Stimulated activated CD4-positive, alpha-beta T cell treated with anti-CD3 and anti-CD28 coated beads, Interleukin-4, amount 100 ng/mL, for 48 hours (primary cell): ENCODE measurements around the gene C2CD4D.
"Not testable (repeated sequence)": the region's sequence is repeated elsewhere in the genome, so short reads cannot be mapped to it uniquely, and the experiment has no call there.

Source experiments
- DNase-seq, 2 donors: peaks; one replicate each; pipeline ENCODE4 v3.0.0-alpha.2; 2020; ENCODE audit warnings: low read depth in 2 of 2

C2CD4D gene

GRCh38 chr1:151839457-151840403 lies at the start of gene C2CD4D:
C2CD4D (minus strand) TSS chr1:151839820; CDS start chr1:151838989, 831 bp downstream.
- peak; percentile 51 to 66 for DNase-seq

DNA sequence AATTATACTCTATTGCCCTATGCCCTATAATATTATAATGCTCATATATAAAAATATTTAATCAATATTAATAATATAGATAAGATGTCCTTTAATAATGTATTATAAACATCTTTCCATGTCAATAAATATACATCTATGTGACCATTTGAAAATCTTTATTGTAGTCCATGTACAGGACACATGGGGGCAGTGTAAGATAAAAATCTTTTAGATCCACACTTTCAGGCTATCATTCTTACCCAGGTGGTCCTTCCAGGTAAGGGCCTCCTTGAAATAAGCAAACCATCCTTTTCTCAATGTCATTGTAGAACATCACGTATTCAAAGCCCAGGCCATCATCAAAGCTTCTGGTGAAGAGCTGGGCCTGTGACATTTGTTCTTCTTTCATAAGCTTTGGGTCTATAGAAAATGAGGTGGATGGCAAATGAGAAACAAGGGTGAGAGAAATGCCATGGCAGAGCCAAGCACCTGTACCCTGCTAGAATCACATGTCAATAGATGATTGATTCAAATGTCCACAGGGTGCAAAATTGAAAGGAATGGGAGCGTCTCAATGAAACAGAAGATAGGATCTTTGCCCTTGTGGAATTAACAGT lies 49.5 kb upstream of the C2CD4D start:
- DNase-seq: no peak

- DNase-seq: no peak
These were observed 47.4 kb upstream of the C2CD4D start for GRCh38 chr1:151887028-151887427.

- no peak for DNase-seq
These were observed 45.9 kb upstream of the C2CD4D start for GRCh38 chr1:151885479-151885878.

GRCh38 chr1:151884879-151885278 lies 45.3 kb upstream of the C2CD4D start:
- DNase-seq: not testable (repeated sequence)

DNA sequence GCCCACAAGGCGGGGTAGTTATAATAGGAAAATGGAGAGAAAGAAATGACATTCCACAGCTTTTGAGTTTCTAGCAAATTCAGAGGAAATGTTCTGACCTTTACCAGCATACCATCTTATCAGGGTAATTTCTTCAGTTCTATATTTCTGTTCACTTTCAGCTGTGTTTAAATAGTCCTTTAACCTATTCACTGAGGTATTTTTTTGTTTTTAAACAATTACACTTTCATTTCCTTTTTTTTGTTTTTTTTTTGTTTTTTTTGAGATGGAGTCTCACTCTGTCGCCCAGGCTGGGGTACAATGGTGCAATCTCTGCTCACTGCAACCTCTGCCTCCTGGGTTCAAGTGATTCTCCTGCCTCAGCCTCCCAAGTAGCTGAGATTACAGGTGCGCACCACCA lies 44.8 kb upstream of the C2CD4D start:
- not testable (repeated sequence) for DNase-seq

DNA sequence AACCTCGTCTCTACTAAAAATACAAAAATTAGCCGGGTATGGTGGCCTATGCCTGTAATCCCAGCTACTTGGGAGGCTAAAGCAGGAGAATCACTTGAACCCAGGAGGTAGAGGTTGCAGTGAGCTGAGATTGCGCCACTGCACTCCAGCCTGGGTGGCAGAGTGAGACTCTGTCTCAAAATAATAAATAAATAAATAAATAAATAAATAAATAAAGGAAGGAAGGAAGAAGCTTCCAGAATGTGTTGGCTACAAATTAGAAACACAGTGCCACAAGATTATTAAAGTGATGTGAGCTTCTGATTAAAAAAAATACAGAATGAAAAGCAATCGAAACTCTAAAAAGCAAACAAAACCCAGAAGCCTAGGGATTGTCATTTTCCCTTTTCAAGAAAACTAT lies 44.3 kb upstream of the C2CD4D start:
- not testable (repeated sequence) for DNase-seq

DNA sequence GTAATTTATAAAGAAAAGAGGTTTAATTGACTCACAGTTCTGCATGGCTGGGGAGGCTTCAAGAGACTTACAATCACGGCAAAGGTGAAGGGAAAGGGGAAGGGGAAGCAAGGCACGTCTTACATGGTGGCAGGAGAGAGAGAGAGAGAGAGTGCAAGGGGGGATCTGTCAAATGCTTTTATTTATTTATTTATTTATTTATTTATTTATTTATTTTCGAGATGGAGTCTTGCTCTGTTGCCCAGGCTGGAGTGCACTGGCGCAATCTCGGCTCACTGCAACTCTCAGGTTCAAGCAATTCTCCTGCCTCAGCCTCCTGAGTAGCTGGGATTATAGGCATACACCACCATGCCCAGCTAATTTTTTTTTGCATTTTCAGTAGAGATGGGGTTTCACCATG lies 43.3 kb upstream of the C2CD4D start:
- DNase-seq: not testable (repeated sequence)

- no peak for DNase-seq
These were observed 42.8 kb upstream of the C2CD4D start for GRCh38 chr1:151882466-151882865.

DNA sequence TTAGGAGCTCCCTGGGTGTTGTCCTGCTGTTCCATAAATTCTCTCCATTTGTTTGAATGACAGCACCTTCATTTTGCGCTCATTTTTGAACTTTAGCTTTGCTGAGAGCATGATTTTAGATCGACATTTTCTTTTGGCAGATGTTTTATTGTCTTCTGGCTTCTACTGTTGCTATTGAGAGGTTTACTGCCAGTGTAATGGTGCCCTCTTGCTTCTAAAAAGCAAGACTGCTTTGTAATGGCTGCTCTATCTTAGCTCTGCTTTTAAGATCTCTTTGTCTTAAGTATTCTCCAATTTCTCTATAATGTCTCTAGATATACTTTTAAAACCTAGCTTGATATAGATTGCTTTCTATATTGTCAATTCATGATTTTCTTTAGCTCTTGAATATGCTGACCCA lies 41.9 kb upstream of the C2CD4D start:
- no peak for DNase-seq

DNA sequence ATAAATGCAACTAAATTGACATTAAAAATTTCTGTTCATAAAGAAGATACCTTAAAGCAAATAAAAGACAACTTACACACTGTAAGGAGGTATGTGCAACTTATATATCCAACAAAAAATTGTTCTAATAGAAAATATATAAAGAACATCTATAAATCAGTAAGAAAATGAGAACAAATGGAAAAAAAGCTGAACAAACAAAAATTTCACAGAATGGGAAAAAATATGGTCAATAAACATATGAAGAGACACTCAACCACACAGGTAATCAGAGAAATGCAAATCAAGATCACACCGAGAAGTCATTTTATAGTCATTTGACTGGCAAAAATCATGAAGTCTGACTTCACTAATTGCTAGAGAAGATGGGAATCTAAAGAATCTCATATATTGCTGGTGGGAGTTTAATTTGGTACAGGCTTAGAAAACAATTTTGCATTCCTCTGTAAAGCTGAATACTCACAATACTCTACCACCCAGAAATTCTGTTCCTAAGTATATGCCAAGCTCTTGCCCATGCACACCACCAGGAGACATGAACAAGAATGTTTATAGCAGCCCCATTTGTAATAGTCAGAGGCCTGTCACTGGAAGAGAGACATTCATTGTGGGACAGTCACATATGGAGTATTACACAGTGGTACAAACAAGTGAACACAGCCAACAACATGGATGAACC lies 35.9 kb upstream of the C2CD4D start:
- no peak for DNase-seq

DNA sequence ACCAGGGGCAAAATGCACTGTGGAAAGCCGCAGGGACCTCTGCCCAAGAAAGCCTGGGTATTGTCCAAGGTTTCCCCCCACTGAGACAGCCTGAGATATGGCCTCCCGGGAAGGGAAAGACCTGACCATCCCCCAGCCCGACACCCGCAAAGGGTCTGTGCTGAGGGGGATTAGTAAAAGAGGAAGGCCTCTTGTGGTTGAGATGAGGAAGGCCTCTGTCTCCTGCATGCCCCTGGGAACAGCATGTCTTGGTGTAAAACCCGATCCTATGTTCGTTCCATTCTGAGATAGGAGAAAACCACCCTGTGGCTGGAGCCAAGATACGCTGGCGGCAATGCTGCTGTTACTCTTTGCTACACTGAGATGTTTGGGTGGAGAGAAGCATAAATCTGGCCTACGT lies 33.2 kb upstream of the C2CD4D start:
- DNase-seq: not testable (repeated sequence)

DNA sequence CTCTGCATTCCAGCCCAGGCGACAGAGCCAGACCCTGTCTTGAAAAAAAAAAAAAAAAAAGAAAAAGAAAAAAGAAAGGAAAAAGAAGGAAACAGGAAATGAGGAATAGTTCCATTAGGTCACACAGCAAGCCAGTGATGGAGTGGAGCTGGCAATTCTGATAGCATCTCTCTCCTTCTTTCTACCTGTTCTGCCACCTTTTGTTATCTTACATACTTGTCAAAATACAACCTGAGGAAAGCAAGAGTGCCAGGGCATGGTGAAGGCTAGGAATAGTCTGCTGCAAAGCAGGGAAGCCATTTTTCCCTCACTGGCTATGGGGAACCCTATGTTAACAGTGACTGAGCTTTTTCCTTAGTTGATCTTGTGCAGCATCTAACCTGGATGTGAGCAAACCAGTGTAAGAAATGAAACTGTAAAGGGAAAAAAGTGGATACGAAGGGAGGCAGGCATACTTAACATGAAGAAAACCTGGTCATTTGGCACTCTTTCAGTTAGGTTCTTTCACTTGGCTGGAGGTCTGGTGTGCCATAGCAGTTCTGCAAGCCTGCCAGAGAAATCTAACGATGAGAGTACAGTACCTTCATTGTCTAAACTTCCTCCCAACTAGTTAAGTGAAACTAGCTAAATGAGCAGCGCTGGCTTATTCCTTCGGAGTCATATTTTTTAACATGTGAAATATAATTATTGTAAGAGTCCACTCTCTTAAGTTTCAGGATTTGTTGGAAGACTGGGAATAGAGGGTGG lies 31.8 kb upstream of the C2CD4D start:
- no peak for DNase-seq

DNA sequence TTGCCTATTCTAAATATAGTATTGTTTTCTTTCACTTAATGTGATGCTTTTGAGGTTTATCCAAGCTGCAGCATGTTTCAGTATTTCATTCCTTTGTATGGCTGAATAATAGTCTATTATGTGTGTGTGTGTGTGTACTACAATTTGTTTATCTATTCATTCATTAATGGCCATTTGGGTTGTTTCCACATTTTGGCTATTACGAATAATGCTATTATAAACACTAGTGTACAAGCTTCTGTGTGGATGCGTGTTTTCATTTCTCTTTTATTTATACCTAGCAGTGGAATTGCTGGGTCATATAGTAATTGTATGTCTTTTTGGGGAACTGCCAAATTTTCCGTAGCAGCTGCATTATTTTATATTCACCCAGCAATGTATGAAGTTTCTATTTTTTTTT lies 28.9 kb upstream of the C2CD4D start:
- DNase-seq: no peak

DNA sequence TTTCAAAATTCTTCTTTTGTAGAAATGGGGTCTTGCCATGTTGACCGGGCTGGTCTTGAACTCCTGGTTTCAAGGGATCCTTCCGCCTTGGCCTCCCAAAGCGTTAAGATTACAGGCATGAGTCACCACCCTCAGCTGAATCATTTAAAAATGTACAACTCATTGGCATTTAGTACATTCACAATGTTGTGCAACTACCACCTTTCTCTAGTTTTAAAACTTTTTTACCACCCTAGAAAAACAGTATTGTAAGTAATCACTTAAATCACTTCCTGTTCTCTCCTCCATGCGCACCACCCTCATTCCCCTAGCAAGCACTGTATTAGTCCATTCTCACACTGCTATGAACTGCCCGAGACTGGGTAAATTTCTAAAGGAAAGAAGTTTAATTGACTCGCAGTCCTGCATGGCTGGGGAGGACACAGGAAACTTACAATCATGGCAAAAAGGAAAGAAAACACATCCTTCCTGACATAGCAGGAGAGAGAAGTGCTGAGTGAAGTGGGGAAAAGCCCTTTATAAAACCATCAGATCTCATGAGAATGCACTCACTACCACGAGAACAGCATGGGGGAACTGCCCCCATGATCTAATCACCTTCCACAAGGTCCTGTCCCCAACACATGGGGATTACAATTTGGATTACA lies 28.3 kb upstream of the C2CD4D start:
- peak in 1 of 2 donors; percentile 4 for DNase-seq

GRCh38 chr1:151867321-151867720 lies 27.7 kb upstream of the C2CD4D start:
- no peak for DNase-seq

DNA sequence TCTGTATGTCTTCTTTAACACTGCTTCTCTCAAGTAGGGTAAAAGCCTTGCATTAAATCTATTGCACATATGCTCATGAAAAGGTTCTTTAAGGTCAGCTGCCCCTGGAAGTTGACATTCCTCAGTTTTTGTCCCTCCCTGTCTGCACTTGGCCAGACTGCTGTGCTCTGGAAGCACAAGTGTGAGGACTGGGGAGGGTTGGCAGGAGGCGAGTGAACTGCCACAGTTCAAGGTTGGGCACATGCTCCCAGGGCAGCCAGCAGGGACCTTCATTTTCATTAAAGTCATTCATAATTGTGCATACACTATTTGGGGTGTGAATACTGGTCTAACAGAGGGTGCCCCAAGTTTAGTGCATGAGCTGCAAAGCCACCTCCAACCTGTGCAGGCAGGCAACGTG lies 24.8 kb upstream of the C2CD4D start:
- DNase-seq: no peak

DNA sequence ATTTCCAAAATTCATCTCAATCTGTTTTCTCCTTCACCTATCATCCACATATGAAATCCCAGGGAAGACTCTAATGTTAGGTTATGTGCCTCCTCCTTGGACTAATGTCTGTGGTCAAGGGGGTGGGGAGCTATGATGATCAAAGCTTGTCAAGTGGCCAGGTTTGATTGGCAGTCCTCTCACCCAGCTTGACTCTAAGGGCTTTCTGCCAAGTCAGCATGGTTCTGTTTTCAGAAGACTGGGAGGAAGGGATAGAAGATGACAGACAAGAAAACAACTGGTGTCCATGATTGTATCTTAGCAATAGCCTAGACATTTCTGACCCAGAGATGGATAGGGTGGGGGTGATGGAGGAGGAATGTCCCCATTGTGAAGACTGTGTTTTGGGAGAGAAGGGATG lies 23.0 kb upstream of the C2CD4D start:
- no peak for DNase-seq

DNA sequence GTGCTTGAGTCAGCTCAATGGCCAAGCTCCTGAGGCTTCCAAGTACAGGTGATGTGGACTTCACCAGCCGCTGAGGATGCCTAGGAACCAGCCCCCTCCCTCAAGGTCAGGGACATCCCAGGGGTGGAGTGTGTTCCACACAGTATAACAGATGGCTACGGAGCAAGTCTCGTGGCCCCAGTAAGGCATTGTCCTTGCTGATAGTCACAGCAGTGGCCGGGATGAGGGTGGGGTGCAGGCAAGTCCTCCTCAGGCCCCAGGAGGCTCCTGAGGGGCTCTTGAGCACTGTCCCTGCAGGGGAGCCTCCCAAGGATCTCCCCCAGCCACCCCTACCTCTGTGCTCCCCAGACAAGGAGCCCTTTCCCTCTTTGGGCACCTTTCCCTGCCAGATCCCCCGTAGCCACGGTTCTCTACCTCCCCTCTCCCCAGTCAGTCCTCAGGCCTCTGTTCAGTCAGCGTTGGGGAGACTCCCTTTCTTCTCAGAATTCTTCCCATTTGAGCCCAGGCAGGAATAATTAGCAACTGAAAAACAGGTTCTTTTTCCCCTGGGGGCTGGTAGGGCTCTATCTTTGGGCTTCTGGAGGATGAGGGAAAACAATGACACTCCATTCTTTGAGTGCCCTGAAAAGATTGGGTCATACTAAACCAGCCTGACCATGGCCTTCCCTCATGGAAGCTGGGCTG lies 21.0 kb upstream of the C2CD4D start:
- DNase-seq: no peak

DNA sequence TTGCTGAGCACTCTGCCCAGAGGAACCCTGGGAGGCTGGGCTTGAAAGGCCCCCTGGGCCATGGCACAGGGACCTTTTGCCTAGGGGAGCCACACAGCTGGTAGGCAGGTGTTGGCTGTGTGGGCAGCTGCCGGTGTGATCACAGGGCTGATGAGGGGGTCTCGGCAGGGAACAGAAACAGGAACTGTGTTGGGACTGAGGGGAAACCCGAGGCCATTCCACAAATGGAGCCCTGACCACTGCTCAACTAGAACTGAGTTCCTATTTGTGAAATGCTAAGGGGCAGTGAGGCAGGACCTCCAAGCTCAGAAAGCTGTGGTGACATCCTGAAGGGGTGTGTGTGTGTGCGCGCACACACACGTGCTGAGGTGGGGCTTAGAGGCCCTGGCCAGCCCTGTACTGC lies 20.3 kb upstream of the C2CD4D start:
- no peak for DNase-seq
